ENCODE data around the gene CLCF1.
A peak's percentile ranks its signal among the peaks of the same experiment; 100 is the strongest.

Gene CLCF1

DNA sequence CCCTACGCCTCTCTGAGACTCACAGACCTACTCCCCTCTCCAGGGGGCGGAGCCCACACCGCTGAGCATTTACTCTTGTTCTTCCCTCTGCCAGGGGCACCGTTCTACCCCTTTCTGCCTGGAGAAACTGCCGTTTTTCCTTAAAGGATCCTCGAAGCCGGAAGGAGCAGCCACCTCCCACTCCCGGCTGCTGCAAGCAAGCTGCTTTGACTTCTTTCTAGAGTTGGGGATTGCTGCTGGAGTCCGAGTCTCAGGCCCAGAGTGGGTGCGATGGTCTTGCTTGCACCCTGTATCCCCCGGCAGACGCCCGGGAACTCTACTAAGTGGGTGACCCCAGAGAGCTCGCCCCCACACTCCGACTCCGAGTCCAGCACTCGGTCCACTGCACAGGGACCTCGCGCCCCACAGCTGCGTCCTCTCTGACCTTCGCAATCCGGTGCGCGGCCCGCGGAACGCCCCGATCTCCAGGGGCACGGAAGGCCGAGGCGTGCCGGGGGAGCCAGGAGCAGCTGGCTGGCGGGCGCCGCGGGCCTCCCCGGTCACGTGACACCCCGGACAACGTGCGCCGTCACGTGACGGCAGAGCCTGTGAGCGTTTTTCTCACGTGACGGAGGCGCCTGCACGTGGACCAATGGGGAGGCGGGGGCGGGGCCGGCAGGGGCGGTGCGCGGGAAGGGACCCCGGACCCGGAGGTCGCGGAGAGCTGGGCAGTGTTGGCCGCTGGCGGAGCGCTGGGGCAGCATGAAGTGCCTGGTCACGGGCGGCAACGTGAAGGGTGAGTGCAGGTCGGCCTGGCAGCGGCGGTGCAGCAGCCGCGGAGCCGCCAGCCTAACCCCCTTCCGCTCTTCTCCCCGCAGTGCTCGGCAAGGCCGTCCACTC is 18.1 kb upstream of the CLCF1 start, which contains the start of gene RAD9A:
TSS of gene RAD9A (plus strand) at position 683 of the 879 bp plus-strand sequence. CDS start at position 742, 59 bp downstream.
- TF ChIP-seq, protein P1, sequence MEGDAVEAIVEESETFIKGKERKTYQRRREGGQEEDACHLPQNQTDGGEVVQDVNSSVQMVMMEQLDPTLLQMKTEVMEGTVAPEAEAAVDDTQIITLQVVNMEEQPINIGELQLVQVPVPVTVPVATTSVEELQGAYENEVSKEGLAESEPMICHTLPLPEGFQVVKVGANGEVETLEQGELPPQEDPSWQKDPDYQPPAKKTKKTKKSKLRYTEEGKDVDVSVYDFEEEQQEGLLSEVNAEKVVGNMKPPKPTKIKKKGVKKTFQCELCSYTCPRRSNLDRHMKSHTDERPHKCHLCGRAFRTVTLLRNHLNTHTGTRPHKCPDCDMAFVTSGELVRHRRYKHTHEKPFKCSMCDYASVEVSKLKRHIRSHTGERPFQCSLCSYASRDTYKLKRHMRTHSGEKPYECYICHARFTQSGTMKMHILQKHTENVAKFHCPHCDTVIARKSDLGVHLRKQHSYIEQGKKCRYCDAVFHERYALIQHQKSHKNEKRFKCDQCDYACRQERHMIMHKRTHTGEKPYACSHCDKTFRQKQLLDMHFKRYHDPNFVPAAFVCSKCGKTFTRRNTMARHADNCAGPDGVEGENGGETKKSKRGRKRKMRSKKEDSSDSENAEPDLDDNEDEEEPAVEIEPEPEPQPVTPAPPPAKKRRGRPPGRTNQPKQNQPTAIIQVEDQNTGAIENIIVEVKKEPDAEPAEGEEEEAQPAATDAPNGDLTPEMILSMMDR (IDR thresholded peaks at IDR 0.05; ENCODE audit: borderline replicate concordance, insufficient read depth, low read depth, low read length) = no peak

DNA sequence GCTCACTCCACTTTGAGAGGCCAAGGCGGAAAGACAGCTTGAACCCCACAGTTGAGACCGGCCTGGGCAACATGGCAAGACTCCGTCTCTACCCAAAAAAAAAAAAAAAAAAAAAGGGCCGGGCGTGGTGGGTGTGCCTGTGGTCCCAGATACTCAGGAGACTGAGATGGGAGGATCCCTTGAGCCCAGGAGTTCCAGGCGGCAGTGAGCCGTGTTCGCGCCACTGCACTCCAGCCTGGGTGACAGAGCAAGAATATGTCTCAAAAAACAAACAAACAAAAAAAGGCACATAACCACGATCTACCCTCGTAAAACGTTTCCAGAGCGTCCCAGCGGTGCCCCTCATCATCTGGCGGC is 17.5 kb upstream of the CLCF1 start:
- TF ChIP-seq, protein P1 (IDR thresholded peaks at IDR 0.05; ENCODE audit: borderline replicate concordance, insufficient read depth, low read depth, low read length) = no peak
- peak overlapping the region; percentile 93 for H3K4me3 ChIP-seq (ENCODE audit: low read depth, low read length)

More for the DNA sequence above, 18.1 kb upstream of the CLCF1 start, which contains the start of gene RAD9A:
- peak within 1 kb of the TSS; percentile 93 for H3K4me3 ChIP-seq (ENCODE audit: low read depth, low read length)

DNA sequence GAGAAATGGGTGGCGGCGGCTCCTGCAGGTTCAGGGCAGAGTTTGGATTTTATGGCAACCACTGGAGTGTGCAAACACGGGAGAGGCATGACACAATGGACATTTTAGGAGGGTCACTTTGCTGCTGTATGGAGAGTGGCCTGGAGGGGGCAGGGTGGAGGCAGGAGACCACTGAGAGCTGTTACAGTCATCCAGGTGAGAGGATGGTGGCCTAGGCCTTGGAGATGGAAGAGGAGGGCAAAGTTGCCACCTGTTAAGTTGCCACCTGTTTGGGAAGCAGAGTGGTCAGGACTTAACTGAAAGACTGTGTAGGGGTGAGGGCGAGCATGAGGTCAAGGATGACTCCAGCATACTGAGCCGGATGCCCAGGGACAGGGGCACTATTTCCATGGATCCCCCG is 16.1 kb upstream of the CLCF1 start:
- TF ChIP-seq, protein P1 (IDR thresholded peaks at IDR 0.05; ENCODE audit: borderline replicate concordance, insufficient read depth, low read depth, low read length) = peak; percentile 72
- no peak overlapping the region for H3K4me3 ChIP-seq (ENCODE audit: low read depth, low read length)

DNA sequence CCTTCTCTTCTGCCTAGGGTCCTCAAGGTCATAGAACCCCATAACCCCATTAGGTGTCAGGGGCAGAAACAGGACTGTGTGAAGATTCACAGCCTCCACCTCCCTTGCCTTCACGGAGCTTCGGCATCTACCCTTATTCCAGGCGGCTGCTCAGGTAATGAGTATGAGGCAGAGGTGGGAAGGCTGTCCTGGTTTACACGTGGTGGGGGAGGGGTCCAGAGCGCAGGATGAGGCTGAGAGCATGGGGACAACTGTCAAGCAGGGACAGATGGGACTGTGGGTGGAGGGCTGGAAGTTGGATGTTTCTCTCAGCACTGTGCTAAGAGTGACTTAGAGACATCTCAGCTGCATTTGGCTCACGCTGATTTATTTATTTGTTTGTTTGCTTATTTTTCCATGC is 14.1 kb upstream of the CLCF1 start:
- TF ChIP-seq, protein P1 (IDR thresholded peaks at IDR 0.05; ENCODE audit: borderline replicate concordance, insufficient read depth, low read depth, low read length) = no peak
- no peak overlapping the region for H3K4me3 ChIP-seq (ENCODE audit: low read depth, low read length)

DNA sequence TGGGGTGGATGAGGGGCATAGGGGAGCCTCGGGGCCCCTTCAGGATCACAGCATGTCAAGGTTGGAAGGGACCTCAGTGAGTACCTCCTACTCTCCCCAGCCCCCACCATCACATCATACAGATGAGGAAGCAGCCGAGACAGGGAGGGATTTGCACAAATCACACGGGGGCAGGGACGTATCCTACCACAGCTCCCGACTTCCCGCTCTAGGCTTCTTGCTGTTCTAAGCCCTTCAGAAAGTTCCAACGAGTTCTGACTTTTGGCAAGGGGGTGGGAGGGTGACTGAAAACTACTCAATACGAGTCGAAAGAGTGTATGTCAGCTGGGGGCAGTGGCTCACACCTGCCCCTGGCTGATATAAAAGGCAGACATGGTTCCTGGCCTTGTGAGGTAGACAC is 13.7 kb upstream of the CLCF1 start:
- TF ChIP-seq, protein P1 (IDR thresholded peaks at IDR 0.05; ENCODE audit: borderline replicate concordance, insufficient read depth, low read depth, low read length) = no peak
- no peak overlapping the region for H3K4me3 ChIP-seq (ENCODE audit: low read depth, low read length)

DNA sequence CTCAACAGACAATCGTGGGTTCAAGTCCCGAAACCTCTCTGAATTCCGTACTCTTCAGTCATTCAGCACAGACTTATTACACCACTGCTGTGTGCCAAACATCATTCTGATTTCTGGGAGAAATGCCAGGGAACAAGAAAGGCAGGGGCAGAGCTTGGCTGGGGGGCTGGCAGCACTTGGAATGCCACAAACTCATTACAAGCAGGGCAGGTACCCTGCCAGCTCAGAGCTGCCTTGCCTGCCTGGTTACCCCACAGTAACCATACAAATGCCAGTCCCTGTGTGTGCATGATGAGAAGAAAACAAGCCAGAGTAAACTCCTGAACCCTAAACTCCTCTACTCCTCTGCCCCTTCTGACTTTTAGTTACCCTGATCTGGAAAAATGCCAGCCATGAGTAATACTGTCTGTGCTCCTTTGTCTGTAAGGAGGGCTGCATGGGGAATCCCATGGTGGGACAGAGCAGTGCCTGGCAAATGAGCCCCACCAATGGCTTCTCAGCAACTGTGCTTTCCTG is 11.5 kb upstream of the CLCF1 start:
- TF ChIP-seq, protein P1 (IDR thresholded peaks at IDR 0.05; ENCODE audit: borderline replicate concordance, insufficient read depth, low read depth, low read length) = no peak
- no peak overlapping the region for H3K4me3 ChIP-seq (ENCODE audit: low read depth, low read length)

All from GM12875 (cell line).